ENCODE data around the gene OR3A2. TPM values are rescaled to one million over a fixed set of nuclear protein-coding genes. Genes with fewer than 3 reads are reported as not detected.

Gene OR3A2
- total and polyA plus RNA-seq, 10 of the 15 experiments (the other 5 are each of a cell fraction or from before 2014, with no cell fraction given), result not detected

DNA sequence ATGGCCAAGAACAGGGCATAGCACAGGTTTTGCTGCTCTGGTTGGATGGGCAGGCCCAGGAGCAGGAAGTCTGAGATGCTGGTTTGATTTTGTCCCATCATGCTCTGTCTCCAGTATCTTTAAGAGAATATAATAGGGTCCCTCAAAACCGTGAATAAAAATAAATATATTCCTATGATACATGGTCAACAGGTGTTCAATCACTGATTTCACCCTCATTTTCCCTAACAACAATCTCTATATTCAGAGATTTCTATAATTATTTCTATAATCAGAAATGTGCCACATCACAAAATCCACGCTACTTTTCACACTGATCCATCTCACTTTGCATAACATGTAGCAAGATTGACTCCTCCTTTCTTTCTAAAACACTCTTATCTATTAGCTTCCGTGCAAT, 47.6 kb upstream of the OR3A2 start, which contains the start of gene OR1E2:
OR1E2 (minus strand) TSS at position 101 of the 400 bp plus-strand sequence; CDS start at position 101, 0 bp downstream.
- Histone ChIP-seq H3K4me2 (ENCODE audit: control insufficient read depth, insufficient read depth) (no peak within 1 kb of the TSS), H3K36me3 (ENCODE audit: control insufficient read depth in 2 of 2, insufficient read depth in 2 of 2, low read length in 1 of 2) (no peaks in the 10 kb centered on the region), H3K9ac (ENCODE audit: control insufficient read depth, insufficient read depth, low read length) (no peak within 1 kb of the TSS), H3K9me3 (replicated peaks; ENCODE audit: control insufficient read depth, insufficient read depth, low read length) (no peaks in the 10 kb centered on the region), H4K20me1 (ENCODE audit: control insufficient read depth, insufficient read depth) (no peaks in the 10 kb centered on the region), H2AFZ (ENCODE audit: control insufficient read depth, low read depth, low read length) (no peak within 1 kb of the TSS), H3K27ac (ENCODE audit: control insufficient read depth, insufficient read depth) (no peak within 1 kb of the TSS), H3K4me1 (ENCODE audit: control insufficient read depth, insufficient read depth, low read length) (no peaks in the 10 kb centered on the region), H3K79me2 (ENCODE audit: control insufficient read depth, insufficient read depth, low read length) (no peaks in the 10 kb centered on the region), H3K27me3 (replicated peaks in 1 of 2; ENCODE audit: control insufficient read depth in 2 of 2, insufficient read depth in 2 of 2, low read length in 1 of 2) (no peaks in the 10 kb centered on the region), H3K4me3 (no peak within 1 kb of the TSS)
- intact Hi-C loops (cut with micrococcal nuclease; ENCODE audit: unreplicated experiment), result no loop called here
- ChIA-PET RAD21 (ENCODE audit: unreplicated experiment) (no interaction called here), CTCF (no interaction called here), SMC1A (ENCODE audit: uncharacterized antibody, unreplicated experiment) (no interaction called here), POLR2A (no interaction called here)
- 11% methylated on average over 3 of the region's 3 CpGs for WGBS (ENCODE audit: insufficient coverage, insufficient replicate concordance, low lambda C conversion rate, missing lambda C conversion rate)
- FAIRE-seq (no peak), ATAC-seq (no peak), DNase-seq (ENCODE audit: low read depth, low spot score) (no peak)
- TF ChIP-seq, protein P1, sequence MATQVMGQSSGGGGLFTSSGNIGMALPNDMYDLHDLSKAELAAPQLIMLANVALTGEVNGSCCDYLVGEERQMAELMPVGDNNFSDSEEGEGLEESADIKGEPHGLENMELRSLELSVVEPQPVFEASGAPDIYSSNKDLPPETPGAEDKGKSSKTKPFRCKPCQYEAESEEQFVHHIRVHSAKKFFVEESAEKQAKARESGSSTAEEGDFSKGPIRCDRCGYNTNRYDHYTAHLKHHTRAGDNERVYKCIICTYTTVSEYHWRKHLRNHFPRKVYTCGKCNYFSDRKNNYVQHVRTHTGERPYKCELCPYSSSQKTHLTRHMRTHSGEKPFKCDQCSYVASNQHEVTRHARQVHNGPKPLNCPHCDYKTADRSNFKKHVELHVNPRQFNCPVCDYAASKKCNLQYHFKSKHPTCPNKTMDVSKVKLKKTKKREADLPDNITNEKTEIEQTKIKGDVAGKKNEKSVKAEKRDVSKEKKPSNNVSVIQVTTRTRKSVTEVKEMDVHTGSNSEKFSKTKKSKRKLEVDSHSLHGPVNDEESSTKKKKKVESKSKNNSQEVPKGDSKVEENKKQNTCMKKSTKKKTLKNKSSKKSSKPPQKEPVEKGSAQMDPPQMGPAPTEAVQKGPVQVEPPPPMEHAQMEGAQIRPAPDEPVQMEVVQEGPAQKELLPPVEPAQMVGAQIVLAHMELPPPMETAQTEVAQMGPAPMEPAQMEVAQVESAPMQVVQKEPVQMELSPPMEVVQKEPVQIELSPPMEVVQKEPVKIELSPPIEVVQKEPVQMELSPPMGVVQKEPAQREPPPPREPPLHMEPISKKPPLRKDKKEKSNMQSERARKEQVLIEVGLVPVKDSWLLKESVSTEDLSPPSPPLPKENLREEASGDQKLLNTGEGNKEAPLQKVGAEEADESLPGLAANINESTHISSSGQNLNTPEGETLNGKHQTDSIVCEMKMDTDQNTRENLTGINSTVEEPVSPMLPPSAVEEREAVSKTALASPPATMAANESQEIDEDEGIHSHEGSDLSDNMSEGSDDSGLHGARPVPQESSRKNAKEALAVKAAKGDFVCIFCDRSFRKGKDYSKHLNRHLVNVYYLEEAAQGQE (IDR thresholded peaks at IDR 0.05; ENCODE audit: low read depth, low read length), result no peak
- TF ChIP-seq, protein P2, sequence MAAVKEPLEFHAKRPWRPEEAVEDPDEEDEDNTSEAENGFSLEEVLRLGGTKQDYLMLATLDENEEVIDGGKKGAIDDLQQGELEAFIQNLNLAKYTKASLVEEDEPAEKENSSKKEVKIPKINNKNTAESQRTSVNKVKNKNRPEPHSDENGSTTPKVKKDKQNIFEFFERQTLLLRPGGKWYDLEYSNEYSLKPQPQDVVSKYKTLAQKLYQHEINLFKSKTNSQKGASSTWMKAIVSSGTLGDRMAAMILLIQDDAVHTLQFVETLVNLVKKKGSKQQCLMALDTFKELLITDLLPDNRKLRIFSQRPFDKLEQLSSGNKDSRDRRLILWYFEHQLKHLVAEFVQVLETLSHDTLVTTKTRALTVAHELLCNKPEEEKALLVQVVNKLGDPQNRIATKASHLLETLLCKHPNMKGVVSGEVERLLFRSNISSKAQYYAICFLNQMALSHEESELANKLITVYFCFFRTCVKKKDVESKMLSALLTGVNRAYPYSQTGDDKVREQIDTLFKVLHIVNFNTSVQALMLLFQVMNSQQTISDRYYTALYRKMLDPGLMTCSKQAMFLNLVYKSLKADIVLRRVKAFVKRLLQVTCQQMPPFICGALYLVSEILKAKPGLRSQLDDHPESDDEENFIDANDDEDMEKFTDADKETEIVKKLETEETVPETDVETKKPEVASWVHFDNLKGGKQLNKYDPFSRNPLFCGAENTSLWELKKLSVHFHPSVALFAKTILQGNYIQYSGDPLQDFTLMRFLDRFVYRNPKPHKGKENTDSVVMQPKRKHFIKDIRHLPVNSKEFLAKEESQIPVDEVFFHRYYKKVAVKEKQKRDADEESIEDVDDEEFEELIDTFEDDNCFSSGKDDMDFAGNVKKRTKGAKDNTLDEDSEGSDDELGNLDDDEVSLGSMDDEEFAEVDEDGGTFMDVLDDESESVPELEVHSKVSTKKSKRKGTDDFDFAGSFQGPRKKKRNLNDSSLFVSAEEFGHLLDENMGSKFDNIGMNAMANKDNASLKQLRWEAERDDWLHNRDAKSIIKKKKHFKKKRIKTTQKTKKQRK (IDR thresholded peaks at IDR 0.05; ENCODE audit: low read depth, low read length), result no peak
- no peak for TF ChIP-seq SRF (IDR thresholded peaks at IDR 0.05; ENCODE audit: low read depth in 2 of 2, low read length in 2 of 2)
- TF ChIP-seq ASH2L (IDR thresholded peaks at IDR 0.05; ENCODE audit: borderline replicate concordance, low read depth), result no peak
- no peak for TF ChIP-seq POLR2AphosphoS2 (IDR thresholded peaks at IDR 0.05; ENCODE audit: low read depth, low read length)
- TF ChIP-seq NFIC (IDR thresholded peaks at IDR 0.05; ENCODE audit: low read depth, low read length), result no peak
- BruUV-seq (replicated peaks), result no TSS peak
- in situ Hi-C loops (cut with MboI), result no loop called here
